Measurements from ENCODE around the gene CEP89. TPM values are rescaled to one million over a fixed set of nuclear protein-coding genes. Genes with fewer than 3 reads are reported as not detected.
"Not testable (repeated sequence)": the region's sequence is repeated elsewhere in the genome, so short reads cannot be mapped to it uniquely, and the experiment has no call there.

The CEP89 gene
- total RNA-seq, 1 donor from 2014 or later: 9.7 TPM

- intact Hi-C loops (cut with DNase I): no loop called here
Measured at GRCh38 chr19:32902448-32902847, 69.3 kb downstream of the CEP89 start.

GRCh38 chr19:32901504-32902161 lies 70.1 kb downstream of the CEP89 start:
- no peak for DNase-seq (ENCODE audit: low spot score)
- intact Hi-C loops (cut with DNase I): no loop called here

More at GRCh38 chr19:32902448-32902847, 69.3 kb downstream of the CEP89 start:
- no peak for DNase-seq (ENCODE audit: low spot score)

GRCh38 chr19:32896516-32897214 lies 75.1 kb downstream of the CEP89 start:
- no peak for DNase-seq (ENCODE audit: low spot score)
- intact Hi-C loops (cut with DNase I): no loop called here

- intact Hi-C loops (cut with DNase I): no loop called here
- DNase-seq (ENCODE audit: low spot score): no peak
Measured at GRCh38 chr19:32895384-32895783, 76.4 kb downstream of the CEP89 start.

- DNase-seq (ENCODE audit: low spot score): no peak
- intact Hi-C loops (cut with DNase I): no loop called here
Measured at GRCh38 chr19:32891609-32892008, 80.1 kb downstream of the CEP89 start.

GRCh38 chr19:32890841-32891240 lies 80.9 kb downstream of the CEP89 start:
- peak; percentile 31 for DNase-seq (ENCODE audit: low spot score)
- intact Hi-C loops (cut with DNase I): no loop called here

GRCh38 chr19:32890326-32890725 lies 81.4 kb downstream of the CEP89 start:
- DNase-seq (ENCODE audit: low spot score): no peak

GRCh38 chr19:32889137-32889934 lies 82.4 kb downstream of the CEP89 start:
- intact Hi-C loops (cut with DNase I): no loop called here
- no peak for DNase-seq (ENCODE audit: low spot score)

More at GRCh38 chr19:32890326-32890725, 81.4 kb downstream of the CEP89 start:
- intact Hi-C loops (cut with DNase I): no loop called here

GRCh38 chr19:32887572-32888215 lies 84.1 kb downstream of the CEP89 start:
- intact Hi-C loops (cut with DNase I): no loop called here
- DNase-seq (ENCODE audit: low spot score): no peak

GRCh38 chr19:32886241-32886640 lies 85.5 kb downstream of the CEP89 start:
- DNase-seq (ENCODE audit: low spot score): no peak

GRCh38 chr19:32885255-32885654 lies 86.5 kb downstream of the CEP89 start:
- intact Hi-C loops (cut with DNase I); DNase-seq (ENCODE audit: low spot score): not testable (repeated sequence)

More at GRCh38 chr19:32886241-32886640, 85.5 kb downstream of the CEP89 start:
- intact Hi-C loops (cut with DNase I): no loop called here

- intact Hi-C loops (cut with DNase I): no loop called here
- peak; percentile 15 for DNase-seq (ENCODE audit: low spot score)
Measured at GRCh38 chr19:32881766-32882165, 90.0 kb downstream of the CEP89 start.

GRCh38 chr19:32880622-32881021 lies 91.1 kb downstream of the CEP89 start:
- DNase-seq (ENCODE audit: low spot score): no peak
- intact Hi-C loops (cut with DNase I): no loop called here

- intact Hi-C loops (cut with DNase I): no loop called here
- DNase-seq (ENCODE audit: low spot score): peak; percentile 38
Measured at GRCh38 chr19:32879741-32880140, 92.0 kb downstream of the CEP89 start.

GRCh38 chr19:32878988-32879387 lies 92.8 kb downstream of the CEP89 start:
- peak; percentile 68 for DNase-seq (ENCODE audit: low spot score)

GRCh38 chr19:32877977-32878745 lies 93.6 kb downstream of the CEP89 start:
- DNase-seq (ENCODE audit: low spot score): peak; percentile 61
- intact Hi-C loops (cut with DNase I): no loop called here

More at GRCh38 chr19:32878988-32879387, 92.8 kb downstream of the CEP89 start:
- intact Hi-C loops (cut with DNase I): no loop called here

GRCh38 chr19:32877323-32877912 lies 94.3 kb downstream of the CEP89 start:
- DNase-seq (ENCODE audit: low spot score): peak; percentile 22
- intact Hi-C loops (cut with DNase I): no loop called here

GRCh38 chr19:32876919-32877285 lies 94.9 kb downstream of the CEP89 start:
- DNase-seq (ENCODE audit: low spot score): no peak
- intact Hi-C loops (cut with DNase I): no loop called here
